Smooth muscle cell (in vitro differentiated cells): ENCODE results near the gene GJC1. TPM values are rescaled to one million over a fixed set of nuclear protein-coding genes. Genes with fewer than 3 reads are reported as not detected.

Experiments used
- DNase-seq: peaks from one replicate; lab custom pipeline; 2025; ENCODE audit not compliant: unreplicated experiment; lab: John Stamatoyannopoulos, UW
- H2AFZ ChIP-seq: fragments of 200-600 bp; sonication (generic); 2 replicates; pipeline ENCODE4 v1.6.0; 2016; ENCODE audit warnings: antibody characterized with exemption, low read depth, mild to moderate bottlenecking
- H3F3A ChIP-seq: fragments of 200-600 bp; sonication (generic); 2 replicates; pipeline ENCODE4 v1.6.0; 2017; ENCODE audit warnings: antibody characterized with exemption, low read depth
- H3K27ac ChIP-seq: fragments of 200-600 bp; sonication (generic); 2 replicates; pipeline ENCODE4 v1.5.1; 2016; ENCODE audit warnings: low read depth, mild to moderate bottlenecking
- H3K27me3 ChIP-seq: fragments of 200-600 bp; sonication (generic); 2 replicates; pipeline ENCODE4 v1.6.1; 2016; ENCODE audit warnings: low read depth, mild to moderate bottlenecking
- H3K36me3 ChIP-seq: fragments of 200-600 bp; sonication (generic); 2 replicates; pipeline ENCODE4 v1.5.1; 2016; ENCODE audit warnings: low read depth
- H3K4me1 ChIP-seq: fragments of 200-600 bp; sonication (generic); 2 replicates; pipeline ENCODE4 v1.5.1; 2016; ENCODE audit warnings: low read depth
- H3K4me2 ChIP-seq: fragments of 200-600 bp; sonication (generic); 2 replicates; pipeline ENCODE4 v1.6.0; 2016; ENCODE audit warnings: mild to moderate bottlenecking
- H3K4me3 ChIP-seq: fragments of 200-600 bp; sonication (generic); 2 replicates; pipeline ENCODE4 v1.5.1; 2016; ENCODE audit warnings: mild to moderate bottlenecking
- H3K79me2 ChIP-seq: fragments of 200-600 bp; sonication (generic); 2 replicates; pipeline ENCODE4 v1.6.0; 2016; ENCODE audit warnings: low read depth, mild to moderate bottlenecking
- H3K9ac ChIP-seq: fragments of 200-600 bp; sonication (generic); 2 replicates; pipeline ENCODE4 v1.6.0; 2016; ENCODE audit warnings: low read depth
- H3K9me3 ChIP-seq: fragments of 200-600 bp; sonication (generic); replicated peaks from 2 replicates; pipeline ENCODE4 v1.5.1; 2016; ENCODE audit warnings: low read depth
- H4K20me1 ChIP-seq: fragments of 200-600 bp; sonication (generic); 2 replicates; pipeline ENCODE4 v1.6.0; 2016; ENCODE audit warnings: low read depth
- WGBS: methylation state at CpG from one replicate; pipeline ENCODE4 v1.1.7; 2016; ENCODE audit warnings: low lambda C conversion rate; 5-methylcytosine and 5-hydroxymethylcytosine counted together
- polyA plus RNA-seq: library from polyadenylated mRNA; unstranded; fragments of >200 nt; fragmentation: Nextera tagmentation; extraction: Ambion mirVana; gene quantifications from 2 replicates; pipeline ENCODE4 v1.2.1, GENCODE V29; 2016
- total RNA-seq: library from RNA; depleted of rRNA; stranded (reverse); fragments of >200 nt; gene quantifications from 2 replicates; pipeline ENCODE4 v1.2.3, GENCODE V29; 2014
- TF ChIP-seq, protein P1 (sequence below): fragments of 200-600 bp; sonication (generic); IDR thresholded peaks from 2 replicates; pipeline ENCODE4 v1.5.1; 2017; ENCODE audit warnings: borderline replicate concordance, mild to moderate bottlenecking, antibody characterized with exemption; ENCODE audit not compliant: insufficient read depth, poor library complexity, severe bottlenecking

GJC1 gene
- total and polyA plus RNA-seq, 2 experiments from 2014 or later: 8.0 to 16.1 TPM

- Histone ChIP-seq H3K27ac (no peak overlapping the region), H3K9me3 (no peaks in the 10 kb centered on the region), H4K20me1 (peaks cover 10% of the 10 kb centered on the region), H3K4me1 (peaks cover 15% of the 10 kb centered on the region), H3F3A (no peaks in the 10 kb centered on the region), H3K27me3 (no peaks in the 10 kb centered on the region), H2AFZ (no peak overlapping the region), H3K4me2 (no peak overlapping the region), H3K4me3 (no peak overlapping the region), H3K36me3 (no peaks in the 10 kb centered on the region), H3K9ac (no peak overlapping the region), H3K79me2 (peaks cover 14% of the 10 kb centered on the region)
- TF ChIP-seq, protein P1, sequence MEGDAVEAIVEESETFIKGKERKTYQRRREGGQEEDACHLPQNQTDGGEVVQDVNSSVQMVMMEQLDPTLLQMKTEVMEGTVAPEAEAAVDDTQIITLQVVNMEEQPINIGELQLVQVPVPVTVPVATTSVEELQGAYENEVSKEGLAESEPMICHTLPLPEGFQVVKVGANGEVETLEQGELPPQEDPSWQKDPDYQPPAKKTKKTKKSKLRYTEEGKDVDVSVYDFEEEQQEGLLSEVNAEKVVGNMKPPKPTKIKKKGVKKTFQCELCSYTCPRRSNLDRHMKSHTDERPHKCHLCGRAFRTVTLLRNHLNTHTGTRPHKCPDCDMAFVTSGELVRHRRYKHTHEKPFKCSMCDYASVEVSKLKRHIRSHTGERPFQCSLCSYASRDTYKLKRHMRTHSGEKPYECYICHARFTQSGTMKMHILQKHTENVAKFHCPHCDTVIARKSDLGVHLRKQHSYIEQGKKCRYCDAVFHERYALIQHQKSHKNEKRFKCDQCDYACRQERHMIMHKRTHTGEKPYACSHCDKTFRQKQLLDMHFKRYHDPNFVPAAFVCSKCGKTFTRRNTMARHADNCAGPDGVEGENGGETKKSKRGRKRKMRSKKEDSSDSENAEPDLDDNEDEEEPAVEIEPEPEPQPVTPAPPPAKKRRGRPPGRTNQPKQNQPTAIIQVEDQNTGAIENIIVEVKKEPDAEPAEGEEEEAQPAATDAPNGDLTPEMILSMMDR: peak; percentile 12
- 73% methylated on average over 5 of the region's 5 CpGs for WGBS
- no peak for DNase-seq
Measured at GRCh38 chr17:44832805-44833204, 2.7 kb upstream of the GJC1 start.

DNA sequence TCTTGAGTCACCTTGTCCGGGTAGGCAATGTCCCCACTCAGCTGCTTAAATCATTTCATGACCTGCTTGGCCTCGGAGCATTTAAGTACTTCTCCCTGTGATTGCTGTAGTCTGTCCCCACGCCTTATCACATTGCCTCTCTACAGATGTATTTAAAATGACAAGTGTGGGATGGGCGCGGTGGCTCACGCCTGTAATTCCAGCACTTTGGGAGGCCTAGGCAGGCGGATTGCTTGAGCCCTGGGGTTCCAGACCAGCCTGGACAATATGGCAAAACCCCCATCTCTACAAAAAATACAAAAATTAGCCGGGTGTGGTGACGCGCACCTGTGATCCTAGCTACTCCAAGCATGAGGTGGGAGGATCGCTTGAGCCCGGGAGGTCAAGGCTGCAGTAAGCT, 1.3 kb upstream of the GJC1 start:
- WGBS: 66% methylated on average over 12 of the region's 12 CpGs
- Histone ChIP-seq H3F3A (no peaks in the 10 kb centered on the region), H4K20me1 (peaks cover 24% of the 10 kb centered on the region), H3K4me2 (no peak overlapping the region), H3K27me3 (no peaks in the 10 kb centered on the region), H3K36me3 (no peaks in the 10 kb centered on the region), H3K79me2 (peaks cover 28% of the 10 kb centered on the region), H2AFZ (no peak overlapping the region), H3K9ac (no peak overlapping the region), H3K4me3 (no peak overlapping the region), H3K4me1 (peaks cover 15% of the 10 kb centered on the region), H3K27ac (no peak overlapping the region), H3K9me3 (no peaks in the 10 kb centered on the region)
- TF ChIP-seq, protein P1: no peak
- DNase-seq: no peak

DNA sequence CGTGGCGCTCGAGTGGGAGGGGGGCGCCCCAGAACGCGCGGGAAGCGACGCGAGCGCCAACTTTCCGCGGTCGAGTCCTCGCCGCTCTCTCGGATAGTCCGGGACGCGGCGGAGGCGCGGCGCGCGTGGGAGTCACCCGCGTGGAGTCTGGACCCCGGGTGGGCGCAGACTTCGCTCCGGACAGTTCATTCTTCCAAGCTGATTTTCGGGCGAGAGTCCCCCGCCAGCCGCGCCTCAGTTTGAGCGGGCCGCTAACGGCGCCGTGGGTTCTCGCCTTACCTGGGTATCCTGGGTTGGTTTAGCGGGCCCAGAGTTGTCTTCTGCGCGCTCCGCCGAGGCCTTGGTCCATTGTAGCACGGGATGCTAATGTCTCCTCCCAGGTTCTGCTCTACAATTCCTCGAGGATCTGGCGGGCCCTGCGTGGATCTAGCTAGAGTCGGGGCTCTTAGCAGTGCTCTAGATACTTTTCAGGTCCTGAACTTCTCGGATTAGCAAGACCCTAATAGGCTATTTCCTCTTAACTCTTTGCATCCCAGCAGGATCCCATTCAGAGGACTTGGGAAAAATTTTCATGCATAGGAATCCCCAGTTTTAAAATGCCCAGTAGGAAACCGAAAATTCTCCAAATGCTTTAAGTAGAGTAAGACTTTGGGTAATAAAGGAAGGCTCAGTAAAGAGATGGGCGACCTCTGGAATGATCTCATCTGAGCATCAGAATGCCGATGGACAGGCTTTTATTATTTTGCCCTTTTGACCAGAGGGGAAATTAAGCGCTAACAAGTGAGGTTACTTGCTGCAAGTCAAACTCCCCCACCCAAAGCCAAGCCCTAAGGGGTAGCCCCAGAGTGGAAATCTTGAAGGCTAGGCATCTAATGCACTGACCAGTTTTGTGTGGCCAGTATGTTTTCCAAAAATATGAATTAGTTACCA, 537 bp upstream of the GJC1 start:
- Histone ChIP-seq H3K4me3 (peak overlapping the region; percentile 74), H4K20me1 (peaks cover 31% of the 10 kb centered on the region), H3K36me3 (no peaks in the 10 kb centered on the region), H3K4me2 (peak overlapping the region; percentile 95), H2AFZ (peak overlapping the region; percentile 85), H3K4me1 (peaks cover 15% of the 10 kb centered on the region), H3K79me2 (peaks cover 36% of the 10 kb centered on the region), H3K9ac (no peak overlapping the region), H3F3A (no peaks in the 10 kb centered on the region), H3K9me3 (no peaks in the 10 kb centered on the region), H3K27ac (no peak overlapping the region), H3K27me3 (no peaks in the 10 kb centered on the region)
- peak; percentile 9 for DNase-seq
- 3% methylated on average over 47 of the region's 58 CpGs for WGBS
- TF ChIP-seq, protein P1: no peak
